IgD-negative memory B cell (primary cell): Measurements from ENCODE around the gene SRSF3. TPM values are rescaled to one million over a fixed set of nuclear protein-coding genes. Genes with fewer than 3 reads are reported as not detected.
"Not testable (repeated sequence)": the region's sequence is repeated elsewhere in the genome, so short reads cannot be mapped to it uniquely, and the experiment has no call there.

ENCODE experiments used
- H3K27ac Mint-ChIP-seq, 3 donors: one replicate each; pipeline ENCODE4 v1.8.0; 2020 to 2022; ENCODE audit warnings: mild to moderate bottlenecking in 3 of 3, mixed read lengths in 3 of 3, moderate library complexity in 1 of 3
- H3K27me3 Mint-ChIP-seq: one replicate; pipeline ENCODE4 v1.8.0; 2021; ENCODE audit warnings: mixed read lengths
- H3K36me3 Mint-ChIP-seq: one replicate; pipeline ENCODE4 v1.8.0; 2020; ENCODE audit warnings: mild to moderate bottlenecking, mixed read lengths
- H3K4me1 Mint-ChIP-seq, 3 donors: one replicate each; pipeline ENCODE4 v1.8.0; 2020 to 2022; ENCODE audit warnings: mixed read lengths in 3 of 3, mild to moderate bottlenecking in 1 of 3
- H3K4me3 Mint-ChIP-seq, 4 donors: one replicate each; pipeline ENCODE4 v1.8.0; 2020 to 2022; ENCODE audit warnings: mild to moderate bottlenecking in 4 of 4, mixed read lengths in 4 of 4, moderate library complexity in 3 of 4
- H3K9me3 Mint-ChIP-seq, 3 donors: one replicate each; pipeline ENCODE4 v1.8.0; 2020 to 2021; ENCODE audit warnings: mixed read lengths in 3 of 3, mild to moderate bottlenecking in 1 of 3
- polyA plus RNA-seq: library from polyadenylated mRNA; unstranded; fragments of 300-500 nt; fragmentation: Illumina TruSeq; gene quantifications from one replicate; pipeline ENCODE4 v1.2.3, GENCODE V29; 2021

The SRSF3 gene
- polyA plus RNA-seq, 1 donor from 2014 or later: 384 TPM

DNA sequence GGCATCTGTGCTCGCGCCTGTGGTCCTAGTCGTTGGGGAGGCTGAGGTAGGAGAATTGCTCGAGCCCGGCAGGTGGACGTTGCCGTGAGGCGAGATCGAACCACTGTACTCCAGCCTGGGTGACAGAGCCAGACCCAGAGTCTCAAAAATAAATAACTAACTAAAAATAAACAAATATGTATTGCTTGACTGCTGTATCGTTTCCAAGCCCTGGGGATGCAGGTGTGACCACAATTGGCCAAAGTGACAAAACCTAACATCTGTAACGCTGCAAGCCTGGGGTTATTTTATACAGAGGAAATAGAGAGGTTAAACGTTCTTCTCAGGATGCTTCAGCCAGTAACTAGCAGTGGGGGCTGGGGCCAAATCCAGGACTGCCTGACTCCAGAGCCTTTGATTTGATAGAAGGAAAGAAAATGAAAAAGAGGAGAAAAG lies 1.9 kb upstream of the SRSF3 start:
- peaks cover 2% of the 10 kb centered on the region for H3K27me3 Mint-ChIP-seq
- peaks cover 21 to 26% (median 21%) of the 10 kb centered on the region in 3 donors for H3K4me1 Mint-ChIP-seq
- H3K27ac Mint-ChIP-seq: peak overlapping the region; percentile 90 to 98 (median 95)
- peaks cover 13% of the 10 kb centered on the region for H3K36me3 Mint-ChIP-seq
- peak overlapping the region; percentile 81 to 96 (median 92) for H3K4me3 Mint-ChIP-seq
- H3K9me3 Mint-ChIP-seq: peaks cover 0 to 3% (median 0%) of the 10 kb centered on the region in 3 donors

DNA sequence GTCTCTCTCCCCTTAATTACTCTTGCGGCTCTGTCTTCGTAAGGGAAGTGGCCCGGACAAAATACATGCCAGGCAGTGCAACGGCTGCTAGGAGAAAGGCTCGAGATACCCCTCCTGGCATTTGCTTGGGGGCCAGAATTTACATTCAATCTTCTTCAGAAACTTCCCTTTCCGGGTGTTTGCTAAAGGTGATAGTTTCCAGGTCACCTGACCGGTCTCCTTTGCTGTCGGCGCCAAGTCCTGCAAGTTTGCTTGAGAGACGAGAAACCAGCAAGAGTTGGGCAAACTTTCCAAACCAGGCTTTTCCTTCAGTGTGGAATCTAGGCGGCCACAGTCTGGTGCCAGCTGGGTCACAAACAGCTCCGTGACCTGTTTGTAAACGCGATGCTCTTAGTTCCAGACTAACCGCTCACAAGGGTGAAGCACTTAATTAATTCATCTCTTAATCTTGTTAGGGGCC lies 563 bp upstream of the SRSF3 start:
- peaks cover 30 to 32% (median 31%) of the 10 kb centered on the region in 3 donors for H3K4me1 Mint-ChIP-seq
- H3K36me3 Mint-ChIP-seq: peaks cover 13% of the 10 kb centered on the region
- H3K9me3 Mint-ChIP-seq: peaks cover 0 to 3% (median 0%) of the 10 kb centered on the region in 3 donors
- H3K4me3 Mint-ChIP-seq: peak overlapping the region; percentile 94 to 100 (median 98)
- peaks cover 2% of the 10 kb centered on the region for H3K27me3 Mint-ChIP-seq
- H3K27ac Mint-ChIP-seq: peak overlapping the region; percentile 96 to 100 (median 100)

GRCh38 chr6:36594816-36595643 lies 868 bp downstream of the SRSF3 start:
- Mint-ChIP-seq H3K4me1 (peaks cover 37 to 45% (median 45%) of the 10 kb centered on the region in 3 donors), H3K27me3 (peaks cover 2% of the 10 kb centered on the region), H3K27ac (peak overlapping the region; percentile 96 to 100 (median 100)), H3K4me3 (peak overlapping the region; percentile 94 to 100 (median 98)), H3K36me3 (peaks cover 18% of the 10 kb centered on the region), H3K9me3 (peaks cover 0 to 3% (median 0%) of the 10 kb centered on the region in 3 donors)

GRCh38 chr6:36596356-36596755 lies 2.2 kb downstream of the SRSF3 start:
- H3K27me3 Mint-ChIP-seq: peaks cover 2% of the 10 kb centered on the region
- H3K36me3 Mint-ChIP-seq: peaks cover 20% of the 10 kb centered on the region
- H3K4me3 Mint-ChIP-seq: peak overlapping the region; percentile 94 to 100 (median 98)
- peak overlapping the region; percentile 76 to 100 (median 96) for H3K27ac Mint-ChIP-seq
- H3K4me1 Mint-ChIP-seq: peaks cover 38 to 50% (median 48%) of the 10 kb centered on the region in 3 donors
- peaks cover 0 to 3% (median 0%) of the 10 kb centered on the region in 3 donors for H3K9me3 Mint-ChIP-seq

DNA sequence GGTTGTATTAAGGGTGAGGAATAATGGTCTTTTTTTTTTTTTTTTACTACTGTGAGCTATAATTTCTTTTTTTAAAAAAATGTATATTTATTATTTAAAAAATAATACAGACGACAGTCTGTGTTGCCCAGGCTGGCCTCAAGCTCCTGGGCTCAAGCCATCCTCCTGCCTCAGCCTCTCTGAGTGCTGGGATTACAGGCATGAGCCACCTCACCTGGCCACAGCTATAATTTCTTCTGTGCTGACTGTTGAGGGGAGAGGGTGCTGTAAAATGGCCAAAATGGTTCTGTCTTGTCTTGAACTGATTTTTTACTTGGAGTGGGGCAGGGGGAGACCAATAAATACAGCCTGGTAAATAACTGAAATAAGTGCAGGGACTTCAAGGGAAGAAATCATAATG lies 3.6 kb downstream of the SRSF3 start:
- peak overlapping the region in 1 of 3 donors; percentile 96 for H3K27ac Mint-ChIP-seq
- H3K36me3 Mint-ChIP-seq: peaks cover 18% of the 10 kb centered on the region
- H3K9me3 Mint-ChIP-seq: peaks cover 0 to 3% (median 0%) of the 10 kb centered on the region in 3 donors
- peak overlapping the region; percentile 94 to 100 (median 98) for H3K4me3 Mint-ChIP-seq
- H3K4me1 Mint-ChIP-seq: peaks cover 30 to 49% (median 49%) of the 10 kb centered on the region in 3 donors
- H3K27me3 Mint-ChIP-seq: no peaks in the 10 kb centered on the region

DNA sequence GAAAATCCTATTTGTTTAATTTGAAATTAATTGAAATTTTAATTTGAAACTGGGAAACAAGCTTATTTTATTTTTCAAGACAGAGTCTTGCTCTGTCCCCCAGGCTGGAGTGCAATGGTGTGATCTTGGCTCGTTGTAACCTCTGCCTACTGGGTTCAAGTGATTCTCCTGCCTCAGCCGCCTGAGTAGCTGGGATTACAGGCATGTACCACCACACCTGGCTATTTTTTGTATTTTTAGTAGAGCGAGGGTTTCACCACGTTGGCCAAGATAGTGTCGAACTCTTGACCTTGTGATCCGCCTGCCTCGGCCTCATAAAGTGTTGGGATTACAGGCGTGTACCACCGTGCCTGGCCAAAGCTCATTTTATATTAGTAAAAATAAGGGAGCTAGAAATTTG lies 4.2 kb downstream of the SRSF3 start:
- no peaks in the 10 kb centered on the region for H3K27me3 Mint-ChIP-seq
- peak overlapping the region; percentile 55 to 100 (median 88) for H3K4me3 Mint-ChIP-seq
- H3K4me1 Mint-ChIP-seq: peaks cover 29 to 49% (median 48%) of the 10 kb centered on the region in 3 donors
- peak overlapping the region in 2 of 3 donors; percentile 85 to 96 for H3K27ac Mint-ChIP-seq
- peaks cover 18% of the 10 kb centered on the region for H3K36me3 Mint-ChIP-seq
- H3K9me3 Mint-ChIP-seq: peaks cover 0 to 3% (median 0%) of the 10 kb centered on the region in 3 donors

GRCh38 chr6:36598739-36599318 lies 4.7 kb downstream of the SRSF3 start:
- Mint-ChIP-seq H3K4me1 (peaks cover 26 to 50% (median 47%) of the 10 kb centered on the region in 3 donors), H3K4me3 (peak overlapping the region; percentile 55 to 94 (median 82)), H3K27ac (peak overlapping the region; percentile 59 to 85 (median 80)), H3K9me3 (peaks cover 0 to 3% (median 0%) of the 10 kb centered on the region in 3 donors), H3K27me3 (no peaks in the 10 kb centered on the region), H3K36me3 (peaks cover 18% of the 10 kb centered on the region)

DNA sequence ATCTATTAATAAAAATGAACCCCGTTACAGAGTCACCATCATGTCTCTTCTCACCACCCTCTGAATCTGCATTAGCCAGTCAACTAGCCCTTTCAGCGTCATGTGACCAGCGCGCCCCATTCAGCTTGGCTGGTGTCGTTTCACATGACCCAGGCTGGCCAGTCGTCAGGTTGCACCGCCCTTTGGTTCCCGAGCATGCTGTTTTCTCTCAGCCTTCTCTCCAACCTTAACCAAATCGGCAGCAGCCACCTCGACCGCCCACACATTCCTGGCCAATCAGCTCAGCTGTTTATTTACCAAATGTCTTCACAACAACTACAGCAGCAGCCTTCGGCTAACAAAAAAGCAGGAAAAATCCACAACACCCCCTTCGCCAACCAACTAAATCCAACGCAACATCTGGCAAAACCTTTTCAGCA lies 5.6 kb downstream of the SRSF3 start:
- H3K27ac Mint-ChIP-seq: peak overlapping the region in 2 of 3 donors; percentile 80 to 90
- H3K4me3 Mint-ChIP-seq: peak overlapping the region in 3 of 4 donors; percentile 82 to 94 (median 83)
- H3K4me1 Mint-ChIP-seq: peaks cover 35 to 56% (median 54%) of the 10 kb centered on the region in 3 donors
- no peaks in the 10 kb centered on the region for H3K27me3 Mint-ChIP-seq
- no peaks in the 10 kb centered on the region for H3K9me3 Mint-ChIP-seq
- H3K36me3 Mint-ChIP-seq: peaks cover 18% of the 10 kb centered on the region

DNA sequence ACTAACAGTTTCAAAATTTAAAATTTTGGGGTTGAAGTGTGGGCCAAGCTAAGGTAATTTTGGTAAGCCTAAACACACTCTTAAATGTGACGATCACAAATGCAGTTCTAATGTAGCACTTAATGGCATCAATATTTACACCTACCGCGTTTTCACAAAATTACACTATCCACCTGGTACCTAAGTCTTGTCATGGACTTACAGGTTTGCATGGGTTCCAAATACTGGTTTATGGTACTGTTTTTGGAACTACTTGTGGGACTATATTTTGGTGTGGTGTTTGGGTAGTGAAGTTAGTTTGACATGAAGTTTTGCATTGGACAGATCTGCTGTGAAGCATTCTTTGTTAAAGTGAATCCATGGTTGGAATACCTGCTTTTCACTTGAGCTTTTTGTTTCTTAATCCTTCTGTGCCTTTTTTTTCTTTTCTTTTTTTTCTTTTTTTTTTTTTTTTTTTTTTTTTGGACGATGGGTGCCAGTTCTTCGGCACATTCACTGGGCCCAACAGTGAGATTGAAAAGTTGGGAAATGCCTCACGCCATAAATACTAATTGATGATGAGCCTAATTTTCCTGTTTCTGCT lies 6.5 kb downstream of the SRSF3 start:
- Mint-ChIP-seq H3K36me3 (peaks cover 14% of the 10 kb centered on the region), H3K4me3 (peak overlapping the region in 2 of 4 donors; percentile 82 to 94), H3K27ac (peak overlapping the region in 1 of 3 donors; percentile 80), H3K9me3 (no peaks in the 10 kb centered on the region), H3K4me1 (peaks cover 40 to 61% (median 58%) of the 10 kb centered on the region in 3 donors), H3K27me3 (no peaks in the 10 kb centered on the region)

DNA sequence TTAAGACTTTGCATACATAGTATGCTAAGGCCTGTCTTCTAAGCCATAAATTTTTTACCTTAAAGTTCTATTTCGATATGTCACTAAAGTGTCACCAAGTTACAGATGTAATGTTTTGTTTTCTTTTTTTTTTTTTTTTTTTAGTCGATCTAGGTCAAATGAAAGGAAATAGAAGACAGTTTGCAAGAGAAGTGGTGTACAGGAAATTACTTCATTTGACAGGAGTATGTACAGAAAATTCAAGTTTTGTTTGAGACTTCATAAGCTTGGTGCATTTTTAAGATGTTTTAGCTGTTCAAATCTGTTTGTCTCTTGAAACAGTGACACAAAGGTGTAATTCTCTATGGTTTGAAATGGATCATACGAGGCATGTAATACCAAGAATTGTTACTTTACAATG lies 7.7 kb downstream of the SRSF3 start:
- not testable (repeated sequence) for H3K9me3 Mint-ChIP-seq, H3K27me3 Mint-ChIP-seq
- H3K27ac Mint-ChIP-seq: peak overlapping the region; percentile 59 to 74 (median 64)
- peaks cover 39 to 59% (median 59%) of the 10 kb centered on the region in 3 donors for H3K4me1 Mint-ChIP-seq
- peak overlapping the region in 1 of 4 donors; percentile 3 for H3K4me3 Mint-ChIP-seq
- H3K36me3 Mint-ChIP-seq: peaks cover 12% of the 10 kb centered on the region

GRCh38 chr6:36603222-36604089 lies 9.3 kb downstream of the SRSF3 start:
- Mint-ChIP-seq H3K27me3 (no peaks in the 10 kb centered on the region), H3K36me3 (peaks cover 15% of the 10 kb centered on the region), H3K4me1 (peaks cover 38 to 62% (median 61%) of the 10 kb centered on the region in 3 donors), H3K27ac (peak overlapping the region; percentile 39 to 71 (median 49)), H3K9me3 (no peaks in the 10 kb centered on the region), H3K4me3 (peak overlapping the region in 2 of 4 donors; percentile 49 to 61)

DNA sequence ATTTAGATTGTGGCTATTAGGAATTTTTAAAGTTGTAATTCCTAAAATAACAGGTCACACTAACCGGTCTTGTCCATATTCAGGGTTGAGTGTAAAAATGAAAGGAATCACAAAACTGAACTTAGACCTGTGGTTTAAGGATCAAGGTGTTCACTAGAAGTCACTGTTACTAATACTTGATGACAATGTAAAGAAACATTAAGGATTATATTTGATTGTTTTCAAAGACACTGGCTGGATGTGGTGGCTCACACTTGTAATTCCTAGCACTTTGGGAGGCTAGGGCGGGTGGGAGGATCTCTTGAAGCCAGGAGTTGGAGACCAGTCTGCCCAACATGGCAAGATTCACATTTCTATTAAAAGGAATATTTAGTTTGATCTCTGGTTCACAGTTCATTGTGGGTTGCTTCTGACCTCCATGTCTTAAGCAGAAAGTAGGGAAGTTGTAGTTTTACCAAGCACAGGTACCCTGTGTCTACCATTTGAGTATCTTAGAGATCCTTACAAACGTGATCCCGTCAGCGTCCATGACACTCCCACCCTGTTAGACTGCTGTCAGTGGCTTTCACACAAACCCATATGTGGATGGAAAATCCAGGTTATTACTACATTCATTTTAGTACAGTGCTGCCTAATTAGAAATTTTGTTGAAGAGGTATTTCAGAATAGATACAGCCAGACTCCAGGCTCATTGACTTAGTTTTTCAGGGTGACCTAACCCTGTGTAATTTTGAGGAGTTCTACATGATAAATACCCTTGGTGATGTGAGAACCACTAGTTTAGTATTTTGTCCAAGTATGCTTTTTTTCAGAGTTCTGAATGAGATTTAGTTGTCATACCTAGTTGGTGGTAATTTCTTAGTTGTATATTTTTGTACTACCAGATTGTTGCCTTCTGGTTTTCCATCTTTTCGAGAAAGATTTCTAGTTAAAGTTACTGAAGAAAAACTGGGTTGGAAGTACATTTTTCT lies 10.2 kb downstream of the SRSF3 start:
- H3K9me3 Mint-ChIP-seq: no peaks in the 10 kb centered on the region
- peaks cover 36 to 59% (median 54%) of the 10 kb centered on the region in 3 donors for H3K4me1 Mint-ChIP-seq

GRCh38 chr6:36605143-36605542 lies 11.0 kb downstream of the SRSF3 start:
- H3K27me3 Mint-ChIP-seq: no peaks in the 10 kb centered on the region
- H3K36me3 Mint-ChIP-seq: peaks cover 9% of the 10 kb centered on the region
- peaks cover 41 to 58% (median 52%) of the 10 kb centered on the region in 3 donors for H3K4me1 Mint-ChIP-seq
- H3K27ac Mint-ChIP-seq: peak overlapping the region; percentile 49 to 81 (median 67)
- H3K9me3 Mint-ChIP-seq: no peaks in the 10 kb centered on the region
- peak overlapping the region in 1 of 4 donors; percentile 61 for H3K4me3 Mint-ChIP-seq

More for the DNA sequence above, 10.2 kb downstream of the SRSF3 start:
- Mint-ChIP-seq H3K36me3 (peaks cover 11% of the 10 kb centered on the region), H3K4me3 (peak overlapping the region in 2 of 4 donors; percentile 61), H3K27ac (peak overlapping the region; percentile 49 to 71 (median 67)), H3K27me3 (no peaks in the 10 kb centered on the region)
